ENCODE measurements around the gene VSIR. TPM values are rescaled to one million over a fixed set of nuclear protein-coding genes. Genes with fewer than 3 reads are reported as not detected.

The VSIR gene
- 100 to 1,000 TPM; 126 to 135 TPM for total RNA-seq
- long read RNA-seq, donor 1, full-length matches to known transcripts = 55 of 93 reads
- long read RNA-seq, donor 1, partial matches to known transcripts = 14 of 93 reads
- long read RNA-seq, donor 1, other reads (novel, unspliced or antisense) = 24 of 93 reads
- long read RNA-seq, donor 2, full-length matches to known transcripts = 458 of 562 reads
- long read RNA-seq, donor 2, partial matches to known transcripts = 35 of 562 reads
- long read RNA-seq, donor 2, other reads (novel, unspliced or antisense) = 69 of 562 reads

DNA sequence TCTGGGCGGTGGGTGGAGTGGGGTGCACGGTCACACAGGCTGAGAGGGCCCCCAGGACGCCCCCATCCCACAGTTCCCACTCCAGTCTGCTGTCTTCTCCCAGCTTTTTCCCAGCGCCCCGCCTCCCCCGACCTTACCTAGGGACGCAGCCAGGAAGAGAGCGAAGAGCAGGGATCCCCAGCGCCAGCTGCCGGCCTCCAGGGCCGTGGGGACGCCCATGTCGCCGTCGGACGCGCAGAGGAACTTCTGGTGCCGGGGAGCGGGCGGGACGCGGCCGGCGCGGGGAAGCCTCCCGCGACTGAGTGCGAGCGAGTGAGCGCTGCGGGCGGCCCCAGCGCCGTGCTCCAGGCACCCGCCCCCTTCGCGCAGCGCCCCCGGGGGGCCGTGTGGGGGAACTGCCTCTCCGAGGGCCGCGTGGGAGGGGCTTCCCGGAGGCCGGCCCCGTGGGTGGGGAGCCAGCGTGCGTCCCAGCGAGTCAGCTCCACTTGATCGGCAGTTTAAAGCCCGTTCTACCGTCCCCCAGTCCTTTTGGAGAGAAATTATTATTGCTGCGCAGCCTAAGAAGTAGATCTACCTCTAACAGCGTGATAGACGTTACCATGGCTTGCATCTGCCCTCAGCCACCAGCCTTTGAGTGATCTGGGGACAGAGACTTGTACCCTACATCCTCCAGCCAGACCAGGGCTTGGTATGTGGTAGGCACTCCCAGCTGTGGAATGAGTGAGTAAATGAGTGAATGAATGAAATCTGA, at the start of gene VSIR:
Gene VSIR, minus strand, starts transcription at position 300 of the 751 bp plus-strand sequence. Its CDS starts 81 bp downstream, at position 219.
- intact Hi-C loops (cut with DNase I) = loop anchor here in 1 of 2 donors (10.0 kb wide), 1 partner anchor 61 kb away; no protein-coding TSS in a partner anchor
- DNase-seq (ENCODE audit: low spot score) = peak; percentile 98

- intact Hi-C loops (cut with DNase I) = no loop called here
- DNase-seq (ENCODE audit: low spot score) = no peak
These were observed 48.8 kb upstream of the VSIR start for GRCh38 chr10:71821909-71822763.

DNA sequence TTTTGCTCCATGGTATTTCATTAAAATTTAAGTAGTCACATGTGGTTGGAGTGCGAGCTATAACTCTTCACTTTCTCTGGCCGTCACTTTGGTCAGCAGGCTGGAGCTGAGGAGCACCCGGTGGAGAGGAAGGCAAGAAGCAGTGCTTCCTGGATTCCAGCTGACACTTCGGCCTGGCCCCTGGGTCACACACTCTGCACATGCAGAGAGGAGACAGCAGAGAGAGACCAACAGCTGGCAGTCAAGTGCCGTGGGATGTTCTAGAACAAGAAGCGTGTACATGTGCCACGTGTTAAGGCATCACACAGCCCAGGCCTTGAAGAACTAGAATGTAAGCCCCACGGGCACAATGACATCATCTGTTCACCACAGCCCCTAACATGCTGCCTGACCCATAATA, 47.6 kb upstream of the VSIR start:
- intact Hi-C loops (cut with DNase I) = no loop called here

DNA sequence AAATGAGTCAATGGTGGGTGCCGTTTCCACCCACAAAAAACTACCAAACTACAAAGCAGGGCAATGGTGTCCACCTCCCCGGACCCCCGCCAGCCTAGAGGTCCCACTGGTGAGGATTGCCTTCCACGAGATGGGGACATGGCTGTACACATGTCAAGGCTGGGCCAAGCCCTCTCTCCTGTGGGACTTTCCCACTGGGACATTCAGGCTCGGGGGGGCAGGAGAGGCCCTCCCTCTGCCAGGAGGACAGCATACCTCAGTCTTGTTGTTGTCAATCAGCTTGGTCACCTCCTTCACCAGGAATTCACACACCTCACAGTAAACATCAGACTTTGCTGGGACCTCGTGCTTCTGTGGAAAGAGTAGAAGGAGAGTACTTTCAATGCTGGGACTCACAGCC, 46.7 kb upstream of the VSIR start:
- intact Hi-C loops (cut with DNase I) = loop anchor here in 1 of 2 donors (10.0 kb wide), 1 partner anchor 505 kb away; the partner anchor contains the start of gene SLC29A3
- DNase-seq (ENCODE audit: low spot score) = no peak

More for the DNA sequence above, 47.6 kb upstream of the VSIR start:
- no peak for DNase-seq (ENCODE audit: low spot score)

DNA sequence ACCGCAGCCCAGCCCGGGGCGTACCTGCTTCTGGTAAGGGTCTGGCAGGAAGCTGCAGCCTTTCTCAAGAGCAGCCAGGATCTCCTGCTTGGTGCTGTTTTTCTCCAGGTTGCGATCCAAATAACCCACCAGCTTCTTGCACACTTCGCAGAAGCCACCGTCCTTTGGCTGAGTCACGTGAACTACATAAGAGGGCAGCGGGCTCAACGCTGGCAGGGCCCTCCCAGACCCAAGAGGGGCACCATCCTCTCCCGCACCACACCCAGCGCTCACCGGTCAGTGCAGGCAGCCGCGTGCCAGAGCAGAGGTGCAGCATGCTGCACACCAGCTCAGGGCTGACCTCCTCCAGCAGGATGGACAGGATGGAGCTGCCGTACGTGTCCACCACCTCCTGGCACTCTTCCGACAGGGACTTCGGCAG, 46.1 kb upstream of the VSIR start:
- peak; percentile 80 for DNase-seq (ENCODE audit: low spot score)
- intact Hi-C loops (cut with DNase I) = loop anchor here in 1 of 2 donors (10.0 kb wide), 1 partner anchor 505 kb away; the partner anchor contains the start of gene SLC29A3

DNA sequence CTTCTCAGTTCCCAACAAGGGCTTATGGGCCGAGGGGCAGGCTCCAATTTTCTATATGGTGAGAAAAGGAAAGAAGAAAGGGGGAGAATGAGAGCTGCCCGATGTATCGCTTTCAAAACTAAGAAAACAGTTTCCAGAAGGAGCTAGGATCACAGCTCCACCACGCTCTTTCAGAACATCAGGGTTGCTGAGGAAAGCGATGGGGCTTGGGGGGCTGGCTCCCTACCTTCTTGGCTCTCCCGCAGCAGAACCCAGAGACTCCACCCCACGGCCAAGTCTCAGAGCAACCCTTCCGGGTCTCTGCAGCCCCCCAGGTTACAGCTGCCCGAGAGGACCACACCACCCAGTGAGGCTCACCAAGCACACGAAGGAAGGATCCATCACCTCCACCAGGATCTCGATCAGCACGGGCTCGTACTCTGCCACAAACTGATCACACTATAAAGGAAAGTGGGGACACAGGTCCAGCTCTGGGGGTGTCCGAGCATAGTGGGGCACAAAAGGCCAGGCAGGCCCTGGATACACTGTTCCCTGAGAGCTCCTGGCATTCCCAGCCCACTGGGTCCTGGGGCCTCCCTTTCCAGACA, 45.4 kb upstream of the VSIR start:
- no peak for DNase-seq (ENCODE audit: low spot score)
- intact Hi-C loops (cut with DNase I) = loop anchor here in 1 of 2 donors (10.0 kb wide), 1 partner anchor 504 kb away; the partner anchor contains the start of gene SLC29A3

DNA sequence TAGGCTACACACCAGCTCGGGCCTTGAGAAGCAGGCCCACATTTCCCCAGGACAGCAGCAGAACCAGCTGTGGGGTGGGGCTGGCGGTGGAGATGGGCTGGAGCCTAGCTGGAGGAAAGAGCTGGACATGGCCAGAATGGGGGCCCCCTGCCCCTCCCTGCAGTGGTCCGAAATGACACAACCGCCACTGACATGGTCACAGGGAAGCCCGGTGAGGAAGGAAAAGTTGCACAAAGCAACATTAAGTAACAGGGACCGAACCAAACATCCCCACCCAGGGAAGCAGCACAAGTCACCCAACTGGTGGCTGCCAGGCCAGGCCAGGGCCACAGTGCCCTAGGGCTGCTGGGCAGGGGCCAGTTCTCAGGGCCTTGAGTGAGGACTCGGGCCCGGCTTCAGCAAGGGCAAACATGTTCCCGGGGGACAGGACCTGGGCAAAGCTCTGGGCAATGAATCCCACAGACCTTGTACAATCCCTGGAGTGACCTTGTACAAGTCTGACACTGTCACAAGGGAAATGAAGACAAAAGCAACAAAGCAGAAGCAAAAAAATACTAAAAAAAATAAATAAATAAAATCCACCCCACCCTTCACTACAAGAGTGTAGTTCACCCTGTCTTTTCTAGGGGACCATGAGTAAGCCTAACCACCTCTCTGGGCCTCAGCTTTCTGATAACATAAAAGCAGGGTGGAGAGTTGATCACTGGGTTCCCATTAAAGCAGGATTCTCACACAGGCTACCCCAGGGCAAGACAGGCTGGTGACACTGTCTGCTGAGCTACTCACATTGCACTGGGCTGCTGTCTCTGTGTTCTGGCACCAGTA, 44.7 kb upstream of the VSIR start:
- peak; percentile 88 for DNase-seq (ENCODE audit: low spot score)
- intact Hi-C loops (cut with DNase I) = loop anchor here in 1 of 2 donors (10.0 kb wide), 1 partner anchor 503 kb away; the partner anchor contains the start of gene SLC29A3

GRCh38 chr10:71816936-71817618, 43.8 kb upstream of the VSIR start:
- intact Hi-C loops (cut with DNase I) = loop anchor here in 1 of 2 donors (10.0 kb wide), 1 partner anchor 502 kb away; the partner anchor contains the start of gene SLC29A3
- DNase-seq (ENCODE audit: low spot score) = no peak

DNA sequence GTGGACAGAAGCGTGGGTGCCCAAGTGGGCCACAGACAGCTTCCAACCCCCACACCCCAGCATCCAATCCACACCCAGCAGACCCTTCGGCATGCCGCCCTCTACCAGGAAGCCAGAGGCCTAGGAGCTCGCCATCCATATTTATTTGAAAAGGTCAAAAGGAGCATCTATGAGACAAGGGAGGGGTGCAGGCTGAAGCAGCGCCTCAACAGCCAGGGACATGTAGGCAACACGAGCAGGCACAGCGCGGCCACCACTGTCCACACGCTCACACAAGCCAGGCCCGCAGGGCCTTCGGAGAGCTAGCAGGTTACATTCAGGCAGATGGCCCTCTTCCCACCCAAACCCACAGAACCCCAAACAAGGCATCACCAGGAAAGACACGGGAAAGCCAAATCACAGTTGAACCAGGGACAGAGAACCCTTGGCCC, 43.1 kb upstream of the VSIR start:
- intact Hi-C loops (cut with DNase I) = loop anchor here in 1 of 2 donors (10.0 kb wide), 1 partner anchor 502 kb away; the partner anchor contains the start of gene SLC29A3
- DNase-seq (ENCODE audit: low spot score) = no peak

DNA sequence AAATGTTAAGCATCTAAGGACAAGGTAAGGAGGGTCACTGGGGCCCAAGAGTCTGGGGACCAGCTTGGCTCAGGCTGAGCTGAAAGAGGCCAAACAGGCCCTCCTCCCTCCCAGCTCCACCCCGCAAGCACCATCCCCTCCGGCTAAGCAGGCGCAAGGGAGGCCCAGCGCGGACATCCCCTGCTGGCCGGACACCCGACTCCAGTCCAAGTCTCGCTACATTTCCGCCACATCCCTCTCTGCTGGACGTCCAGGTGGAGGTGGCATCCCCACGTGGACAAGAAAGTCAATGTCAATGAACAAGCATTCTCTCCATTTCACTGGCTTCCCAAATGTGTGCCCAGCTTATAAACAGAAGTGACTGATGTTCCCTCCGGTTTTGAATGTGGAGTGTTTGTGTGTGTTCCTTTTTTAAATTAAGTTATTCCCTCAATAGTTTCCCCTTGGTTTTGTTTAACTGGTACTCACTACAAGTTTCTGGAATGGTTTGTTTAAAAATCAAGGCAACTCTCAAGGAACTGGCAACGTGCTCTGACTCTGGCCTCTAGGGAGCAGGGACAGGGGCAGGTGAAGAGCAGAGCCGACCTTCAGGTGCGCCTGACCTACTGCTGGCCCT, 42.3 kb upstream of the VSIR start:
- intact Hi-C loops (cut with DNase I) = loop anchor here in 1 of 2 donors (10.0 kb wide), 1 partner anchor 501 kb away; the partner anchor contains the start of gene SLC29A3
- DNase-seq (ENCODE audit: low spot score) = no peak

DNA sequence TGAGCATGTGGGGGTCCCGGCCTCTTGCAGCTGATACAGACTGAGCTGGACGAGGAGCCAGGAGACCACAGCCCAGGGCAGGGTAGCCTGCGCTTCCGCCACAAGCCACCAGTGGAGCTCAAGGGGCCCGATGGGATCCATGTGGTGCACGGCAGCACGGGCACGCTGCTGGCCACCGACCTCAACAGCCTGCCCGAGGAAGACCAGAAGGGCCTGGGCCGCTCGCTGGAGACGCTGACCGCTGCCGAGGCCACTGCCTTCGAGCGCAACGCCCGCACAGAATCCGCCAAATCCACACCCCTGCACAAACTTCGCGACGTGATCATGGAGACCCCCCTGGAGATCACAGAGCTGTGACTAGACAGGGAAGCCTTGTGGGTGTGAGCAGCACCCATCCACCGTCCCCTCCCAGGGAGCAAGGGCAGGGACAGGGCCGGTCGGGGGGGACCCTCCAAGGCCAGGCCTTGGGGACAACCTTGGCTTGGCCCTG, 41.6 kb upstream of the VSIR start:
- peak; percentile 82 for DNase-seq (ENCODE audit: low spot score)
- intact Hi-C loops (cut with DNase I) = loop anchor here in 1 of 2 donors (5.0 to 10.0 kb wide), 2 partner anchors 418 to 500 kb away; partner anchors contain the start of genes CDH23 and SLC29A3

- no peak for DNase-seq (ENCODE audit: low spot score)
These were observed 39.7 kb upstream of the VSIR start for GRCh38 chr10:71812913-71813590.

GRCh38 chr10:71812016-71812912, 38.9 kb upstream of the VSIR start:
- intact Hi-C loops (cut with DNase I) = loop anchor here in 1 of 2 donors (5.0 to 10.0 kb wide), 2 partner anchors 415 to 497 kb away; partner anchors contain the start of genes CDH23 and SLC29A3
- DNase-seq (ENCODE audit: low spot score) = peak; percentile 92

More at GRCh38 chr10:71812913-71813590, 39.7 kb upstream of the VSIR start:
- intact Hi-C loops (cut with DNase I) = loop anchor here in 1 of 2 donors (5.0 to 10.0 kb wide), 2 partner anchors 416 to 498 kb away; partner anchors contain the start of genes CDH23 and SLC29A3

- DNase-seq (ENCODE audit: low spot score) = peak; percentile 79
- intact Hi-C loops (cut with DNase I) = loop anchor here in 1 of 2 donors (5.0 to 10.0 kb wide), 2 partner anchors 414 to 497 kb away; partner anchors contain the start of genes CDH23 and SLC29A3
These were observed 38.0 kb upstream of the VSIR start for GRCh38 chr10:71811351-71811750.

All from posterior vena cava (tissue), 2 donors.